Measurements from ENCODE around the gene INTS4.
A peak's percentile ranks its signal among the peaks of the same experiment; 100 is the strongest.

GRCh38 chr11:78039919-78040671, 45.6 kb upstream of the INTS4 start:
- TF ChIP-seq BHLHE40 (IDR thresholded peaks at IDR 0.05; ENCODE audit: low read depth, low read length) (no peak), CTCF (conservative IDR thresholded peaks at IDR 0.05; ENCODE audit: low read depth, low read length) (no peak), POLR2A (IDR thresholded peaks at IDR 0.05; ENCODE audit: low read depth, low read length) (no peak), SMC3 (IDR thresholded peaks at IDR 0.05; ENCODE audit: low read depth, low read length) (no peak), FOS (IDR thresholded peaks at IDR 0.05; ENCODE audit: low read depth, low read length) (peak; percentile 59; the same call in 1 of the 2 replicates), USF2 (IDR thresholded peaks at IDR 0.05; ENCODE audit: low read depth, low read length) (no peak), MXI1 (IDR thresholded peaks at IDR 0.05; ENCODE audit: borderline replicate concordance, low read depth, low read length) (no peak), NFE2L2 (IDR thresholded peaks at IDR 0.05; ENCODE audit: low read depth, low read length) (no peak), ELK1 (IDR thresholded peaks at IDR 0.05; ENCODE audit: borderline replicate concordance, low read depth, low read length) (no peak), CEBPB (IDR thresholded peaks at IDR 0.05; ENCODE audit: low read depth, low read length) (no peak), RCOR1 (IDR thresholded peaks at IDR 0.05; ENCODE audit: insufficient replicate concordance, low read length) (no peak), RAD21 (IDR thresholded peaks at IDR 0.05; ENCODE audit: low read length) (no peak), MAFK (IDR thresholded peaks at IDR 0.05; ENCODE audit: low read depth, low read length) (no peak)

All from IMR-90 (cell line).